Measurements from ENCODE around the gene VAMP1. TPM values are rescaled to one million over a fixed set of nuclear protein-coding genes. Genes with fewer than 3 reads are reported as not detected.

VAMP1 gene
- total and polyA plus RNA-seq, 2 of the 13 experiments (the other 11 are each of a cell fraction or from before 2014, with no cell fraction given), result 2.5 to 7.4 TPM

DNA sequence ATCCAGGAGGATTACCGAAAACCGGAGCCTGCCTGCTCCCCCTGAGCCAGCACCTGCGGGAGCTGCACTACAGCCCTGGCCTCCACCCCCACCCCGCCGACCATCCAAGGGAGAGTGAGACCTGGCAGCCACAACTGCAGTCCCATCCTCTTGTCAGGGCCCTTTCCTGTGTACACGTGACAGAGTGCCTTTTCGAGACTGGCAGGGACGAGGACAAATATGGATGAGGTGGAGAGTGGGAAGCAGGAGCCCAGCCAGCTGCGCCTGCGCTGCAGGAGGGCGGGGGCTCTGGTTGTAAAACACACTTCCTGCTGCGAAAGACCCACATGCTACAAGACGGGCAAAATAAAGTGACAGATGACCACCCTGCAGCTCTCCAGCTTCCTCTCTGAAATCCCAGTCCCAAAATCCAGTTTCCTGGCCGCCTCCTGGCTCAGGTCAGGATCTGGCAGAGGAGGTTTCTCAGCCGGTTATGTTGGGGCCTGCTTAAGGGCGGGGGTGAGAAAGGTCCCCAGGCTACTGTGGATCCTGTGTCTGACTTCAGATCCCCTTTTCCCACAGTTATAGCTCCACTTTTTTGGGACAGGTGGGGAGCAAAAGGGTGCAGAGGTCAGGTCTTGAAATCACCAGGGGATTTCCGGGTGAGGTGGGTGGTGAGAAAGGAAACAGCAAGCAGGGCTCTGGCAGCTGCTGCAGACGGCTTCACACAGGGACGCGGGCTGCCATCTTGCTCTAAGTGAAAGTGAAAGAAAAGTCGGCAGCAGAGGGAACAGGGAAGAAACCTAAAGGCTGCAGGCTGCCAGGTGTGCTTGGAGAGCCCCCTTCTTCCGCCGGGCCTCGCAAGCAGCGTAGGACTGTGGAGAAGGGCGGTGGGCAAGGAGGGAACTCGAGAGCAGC, 18.9 kb downstream of the VAMP1 start, which contains the start of gene TAPBPL (continued):
- TF ChIP-seq, protein P1, sequence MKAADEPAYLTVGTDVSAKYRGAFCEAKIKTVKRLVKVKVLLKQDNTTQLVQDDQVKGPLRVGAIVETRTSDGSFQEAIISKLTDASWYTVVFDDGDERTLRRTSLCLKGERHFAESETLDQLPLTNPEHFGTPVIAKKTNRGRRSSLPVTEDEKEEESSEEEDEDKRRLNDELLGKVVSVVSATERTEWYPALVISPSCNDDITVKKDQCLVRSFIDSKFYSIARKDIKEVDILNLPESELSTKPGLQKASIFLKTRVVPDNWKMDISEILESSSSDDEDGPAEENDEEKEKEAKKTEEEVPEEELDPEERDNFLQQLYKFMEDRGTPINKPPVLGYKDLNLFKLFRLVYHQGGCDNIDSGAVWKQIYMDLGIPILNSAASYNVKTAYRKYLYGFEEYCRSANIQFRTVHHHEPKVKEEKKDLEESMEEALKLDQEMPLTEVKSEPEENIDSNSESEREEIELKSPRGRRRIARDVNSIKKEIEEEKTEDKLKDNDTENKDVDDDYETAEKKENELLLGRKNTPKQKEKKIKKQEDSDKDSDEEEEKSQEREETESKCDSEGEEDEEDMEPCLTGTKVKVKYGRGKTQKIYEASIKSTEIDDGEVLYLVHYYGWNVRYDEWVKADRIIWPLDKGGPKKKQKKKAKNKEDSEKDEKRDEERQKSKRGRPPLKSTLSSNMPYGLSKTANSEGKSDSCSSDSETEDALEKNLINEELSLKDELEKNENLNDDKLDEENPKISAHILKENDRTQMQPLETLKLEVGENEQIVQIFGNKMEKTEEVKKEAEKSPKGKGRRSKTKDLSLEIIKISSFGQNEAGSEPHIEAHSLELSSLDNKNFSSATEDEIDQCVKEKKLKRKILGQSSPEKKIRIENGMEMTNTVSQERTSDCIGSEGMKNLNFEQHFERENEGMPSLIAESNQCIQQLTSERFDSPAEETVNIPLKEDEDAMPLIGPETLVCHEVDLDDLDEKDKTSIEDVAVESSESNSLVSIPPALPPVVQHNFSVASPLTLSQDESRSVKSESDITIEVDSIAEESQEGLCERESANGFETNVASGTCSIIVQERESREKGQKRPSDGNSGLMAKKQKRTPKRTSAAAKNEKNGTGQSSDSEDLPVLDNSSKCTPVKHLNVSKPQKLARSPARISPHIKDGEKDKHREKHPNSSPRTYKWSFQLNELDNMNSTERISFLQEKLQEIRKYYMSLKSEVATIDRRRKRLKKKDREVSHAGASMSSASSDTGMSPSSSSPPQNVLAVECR (CRISPR knock-in tag; IDR thresholded peaks at IDR 0.05; ENCODE audit: borderline replicate concordance), result peak; percentile 52; the same call in 1 of the 2 replicates
- no peak for TF ChIP-seq HNRNPLL (IDR thresholded peaks at IDR 0.05; ENCODE audit: low read depth, low read length, poor library complexity, severe bottlenecking)
- TF ChIP-seq, protein P2, sequence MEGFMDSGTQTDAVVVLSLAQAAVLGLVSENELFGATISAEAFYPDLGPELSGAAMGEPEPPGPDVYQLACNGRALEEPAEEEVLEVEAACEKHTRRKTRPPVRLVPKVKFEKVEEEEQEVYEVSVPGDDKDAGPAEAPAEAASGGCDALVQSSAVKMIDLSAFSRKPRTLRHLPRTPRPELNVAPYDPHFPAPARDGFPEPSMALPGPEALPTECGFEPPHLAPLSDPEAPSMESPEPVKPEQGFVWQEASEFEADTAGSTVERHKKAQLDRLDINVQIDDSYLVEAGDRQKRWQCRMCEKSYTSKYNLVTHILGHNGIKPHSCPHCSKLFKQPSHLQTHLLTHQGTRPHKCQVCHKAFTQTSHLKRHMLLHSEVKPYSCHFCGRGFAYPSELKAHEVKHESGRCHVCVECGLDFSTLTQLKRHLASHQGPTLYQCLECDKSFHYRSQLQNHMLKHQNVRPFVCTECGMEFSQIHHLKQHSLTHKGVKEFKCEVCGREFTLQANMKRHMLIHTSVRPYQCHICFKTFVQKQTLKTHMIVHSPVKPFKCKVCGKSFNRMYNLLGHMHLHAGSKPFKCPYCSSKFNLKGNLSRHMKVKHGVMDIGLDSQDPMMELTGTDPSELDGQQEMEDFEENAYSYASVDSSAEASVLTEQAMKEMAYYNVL (CRISPR knock-in tag; IDR thresholded peaks at IDR 0.05; ENCODE audit: borderline replicate concordance), result no peak
- TF ChIP-seq NPAS2 (CRISPR knock-in tag; IDR thresholded peaks at IDR 0.05; ENCODE audit: borderline replicate concordance), result peak; percentile 21; the same call in 1 of the 2 replicates
- no peak for TF ChIP-seq ZSCAN30 (CRISPR knock-in tag; IDR thresholded peaks at IDR 0.05)
- TF ChIP-seq ZSCAN25 (CRISPR knock-in tag; IDR thresholded peaks at IDR 0.05), result peak; percentile 19; the same call in 1 of the 2 replicates
- TF ChIP-seq TSC22D2 (CRISPR knock-in tag; IDR thresholded peaks at IDR 0.05; ENCODE audit: borderline replicate concordance), result 0 out of 2 replicates have a peak, but pooled peaks have one; percentile 20
- peak; percentile 28; the same call in 1 of the 2 replicates for TF ChIP-seq GATA4 (IDR thresholded peaks at IDR 0.05; ENCODE audit: borderline replicate concordance, low read depth)
- TF ChIP-seq ZNF644 (CRISPR knock-in tag; IDR thresholded peaks at IDR 0.05; ENCODE audit: low read depth), result peak; percentile 43; the same call in 1 of the 2 replicates
- peak; percentile 80 for TF ChIP-seq NFYB (CRISPR knock-in tag; IDR thresholded peaks at IDR 0.05)
- no peak for TF ChIP-seq JARID2 (CRISPR knock-in tag; IDR thresholded peaks at IDR 0.05; ENCODE audit: insufficient replicate concordance)
- TF ChIP-seq ZBTB38 (CRISPR knock-in tag; IDR thresholded peaks at IDR 0.05), result no peak
- TF ChIP-seq, protein P3, sequence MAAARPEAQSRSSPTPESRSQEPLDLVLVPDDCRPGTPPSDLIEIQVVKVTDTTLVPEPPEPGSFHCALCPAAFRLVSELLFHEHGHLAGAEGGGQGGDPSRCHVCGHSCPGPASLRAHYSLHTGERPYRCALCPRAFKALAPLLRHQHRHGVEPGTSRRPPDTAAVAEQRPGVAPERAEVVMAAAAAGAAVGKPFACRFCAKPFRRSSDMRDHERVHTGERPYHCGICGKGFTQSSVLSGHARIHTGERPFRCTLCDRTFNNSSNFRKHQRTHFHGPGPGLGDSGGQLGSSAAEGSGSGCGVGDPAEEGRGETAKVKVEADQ (CRISPR knock-in tag; IDR thresholded peaks at IDR 0.05; ENCODE audit: borderline replicate concordance), result peak; percentile 59; the same call in 1 of the 2 replicates
- no peak for TF ChIP-seq ZKSCAN8 (CRISPR knock-in tag; IDR thresholded peaks at IDR 0.05; ENCODE audit: borderline replicate concordance)
- TF ChIP-seq ZNF792 (CRISPR knock-in tag; IDR thresholded peaks at IDR 0.05), result no peak
- TF ChIP-seq ZNF136 (CRISPR knock-in tag; IDR thresholded peaks at IDR 0.05; ENCODE audit: low read depth), result peak; percentile 49; the same call in 1 of the 2 replicates
- TF ChIP-seq, protein P4, sequence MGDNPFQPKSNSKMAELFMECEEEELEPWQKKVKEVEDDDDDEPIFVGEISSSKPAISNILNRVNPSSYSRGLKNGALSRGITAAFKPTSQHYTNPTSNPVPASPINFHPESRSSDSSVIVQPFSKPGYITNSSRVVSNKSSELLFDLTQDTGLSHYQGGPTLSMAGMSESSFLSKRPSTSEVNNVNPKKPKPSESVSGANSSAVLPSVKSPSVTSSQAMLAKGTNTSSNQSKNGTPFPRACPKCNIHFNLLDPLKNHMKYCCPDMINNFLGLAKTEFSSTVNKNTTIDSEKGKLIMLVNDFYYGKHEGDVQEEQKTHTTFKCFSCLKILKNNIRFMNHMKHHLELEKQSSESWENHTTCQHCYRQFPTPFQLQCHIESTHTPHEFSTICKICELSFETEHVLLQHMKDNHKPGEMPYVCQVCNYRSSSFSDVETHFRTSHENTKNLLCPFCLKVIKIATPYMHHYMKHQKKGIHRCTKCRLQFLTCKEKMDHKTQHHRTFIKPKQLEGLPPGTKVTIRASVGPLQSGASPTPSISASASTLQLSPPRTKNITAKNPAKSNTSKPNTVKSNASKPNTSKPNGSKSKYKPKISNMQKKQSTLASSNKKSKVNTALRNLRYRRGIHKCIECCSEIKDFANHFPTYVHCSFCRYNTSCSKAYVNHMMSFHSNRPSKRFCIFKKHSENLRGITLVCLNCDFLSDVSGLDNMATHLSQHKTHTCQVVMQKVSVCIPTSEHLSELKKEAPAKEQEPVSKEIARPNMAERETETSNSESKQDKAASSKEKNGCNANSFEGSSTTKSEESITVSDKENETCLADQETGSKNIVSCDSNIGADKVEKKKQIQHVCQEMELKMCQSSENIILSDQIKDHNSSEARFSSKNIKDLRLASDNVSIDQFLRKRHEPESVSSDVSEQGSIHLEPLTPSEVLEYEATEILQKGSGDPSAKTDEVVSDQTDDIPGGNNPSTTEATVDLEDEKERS (CRISPR knock-in tag; IDR thresholded peaks at IDR 0.05), result peak; percentile 66
- peak; percentile 13; the same call in 1 of the 2 replicates for TF ChIP-seq HDAC2 (CRISPR knock-in tag; IDR thresholded peaks at IDR 0.05)
